Measurements from ENCODE around the gene INSL3. TPM values are rescaled to one million over a fixed set of nuclear protein-coding genes. Genes with fewer than 3 reads are reported as not detected.

INSL3 gene
- total and polyA plus RNA-seq, 2 donors (not counting 1 experiment from before 2014, with no cell fraction given) = 3.4 to 3.6 TPM

DNA sequence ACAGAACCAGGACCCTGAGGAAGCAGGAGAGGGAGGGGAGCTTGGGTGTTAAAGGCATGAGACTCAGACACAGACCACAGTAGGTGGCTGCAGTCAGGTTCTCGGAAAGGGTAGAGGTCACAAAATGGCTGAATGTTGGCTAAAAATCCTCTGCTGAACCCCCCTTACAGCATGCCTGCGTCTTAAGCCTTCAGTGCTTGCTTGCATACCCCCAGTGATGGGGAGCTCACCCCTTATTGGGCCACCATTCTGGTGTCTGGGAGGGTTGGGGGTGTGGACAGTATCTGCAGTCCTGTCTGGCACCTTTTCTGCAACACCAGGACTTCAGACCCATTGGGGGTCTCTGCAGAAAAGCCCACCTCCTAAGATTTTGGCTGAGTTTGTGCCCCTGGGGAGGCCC lies 40.5 kb downstream of the INSL3 start:
- ChIA-PET CTCF (interaction anchor here (1.2 to 1.7 kb wide), 4 partner anchors 11 to 207 kb away, joined by 3 to 4 read pairs (median 3); no protein-coding TSS in a partner anchor), POLR2A (interaction anchor here (1.0 kb wide), 1 partner anchor 79 kb away, joined by 4 read pairs; the partner anchor contains the start of gene RPL18A)
- H3K9me3 Mint-ChIP-seq (ENCODE audit: insufficient read depth) = no peaks in the 10 kb centered on the region
- DNase-seq = peak; percentile 17
- 100% methylated on average over 2 of the region's 2 CpGs for WGBS (ENCODE audit: insufficient coverage)
- peaks cover 31 to 42% of the 10 kb centered on the region in 2 donors for H3K4me1 ChIP-seq (ENCODE audit: control insufficient read depth in 2 of 2, insufficient read depth in 2 of 2, low read length in 2 of 2)
- intact Hi-C loops (cut with micrococcal nuclease) = no loop called here
- H3K9me3 ChIP-seq (ENCODE audit: control extremely low read depth in 1 of 3, control insufficient read depth in 2 of 3, insufficient read depth in 1 of 3, low read length in 2 of 3) = no peaks in the 10 kb centered on the region
- no peak overlapping the region for H3K4me3 ChIP-seq (ENCODE audit: control extremely low read depth in 1 of 5, extremely low read depth in 1 of 5, insufficient read depth in 1 of 5, low read depth in 2 of 5, low read length in 4 of 5)
- no peak overlapping the region for H3K9ac ChIP-seq (ENCODE audit: low read length)
- peaks cover 34% of the 10 kb centered on the region for H3K4me1 Mint-ChIP-seq
- no peaks in the 10 kb centered on the region for H3K27me3 Mint-ChIP-seq
- no peak overlapping the region for H2AFZ ChIP-seq (ENCODE audit: insufficient read depth, low read depth, low read length, poor library complexity, severe bottlenecking)
- H3K4me3 Mint-ChIP-seq = no peak overlapping the region
- peaks cover 0 to 43% of the 10 kb centered on the region in 2 experiments for H3K36me3 ChIP-seq (replicated peaks in 1 of 2; ENCODE audit: control extremely low read depth in 1 of 2, control insufficient read depth in 1 of 2, extremely low read depth in 1 of 2, insufficient read depth in 2 of 2, low read length in 1 of 2)
- peak overlapping the region; percentile 68 for H3K27ac Mint-ChIP-seq
- ATAC-seq (ENCODE audit: low read depth) = no peak
- H3K27ac ChIP-seq (ENCODE audit: low read length in 2 of 2) = peak overlapping the region in 1 of 2 donors; percentile 43
- H3K4me2 ChIP-seq (replicated peaks; ENCODE audit: low read depth, low read length, poor library complexity, severe bottlenecking) = no peak overlapping the region
- no peaks in the 10 kb centered on the region for H3K27me3 ChIP-seq (replicated peaks in 1 of 4; ENCODE audit: control extremely low read depth in 1 of 4, control insufficient read depth in 3 of 4, insufficient read depth in 4 of 4, low read length in 3 of 4)
- TF ChIP-seq, protein P1, sequence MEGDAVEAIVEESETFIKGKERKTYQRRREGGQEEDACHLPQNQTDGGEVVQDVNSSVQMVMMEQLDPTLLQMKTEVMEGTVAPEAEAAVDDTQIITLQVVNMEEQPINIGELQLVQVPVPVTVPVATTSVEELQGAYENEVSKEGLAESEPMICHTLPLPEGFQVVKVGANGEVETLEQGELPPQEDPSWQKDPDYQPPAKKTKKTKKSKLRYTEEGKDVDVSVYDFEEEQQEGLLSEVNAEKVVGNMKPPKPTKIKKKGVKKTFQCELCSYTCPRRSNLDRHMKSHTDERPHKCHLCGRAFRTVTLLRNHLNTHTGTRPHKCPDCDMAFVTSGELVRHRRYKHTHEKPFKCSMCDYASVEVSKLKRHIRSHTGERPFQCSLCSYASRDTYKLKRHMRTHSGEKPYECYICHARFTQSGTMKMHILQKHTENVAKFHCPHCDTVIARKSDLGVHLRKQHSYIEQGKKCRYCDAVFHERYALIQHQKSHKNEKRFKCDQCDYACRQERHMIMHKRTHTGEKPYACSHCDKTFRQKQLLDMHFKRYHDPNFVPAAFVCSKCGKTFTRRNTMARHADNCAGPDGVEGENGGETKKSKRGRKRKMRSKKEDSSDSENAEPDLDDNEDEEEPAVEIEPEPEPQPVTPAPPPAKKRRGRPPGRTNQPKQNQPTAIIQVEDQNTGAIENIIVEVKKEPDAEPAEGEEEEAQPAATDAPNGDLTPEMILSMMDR (IDR thresholded peaks at IDR 0.05) = no peak
- no peak for TF ChIP-seq EZH2 (IDR thresholded peaks at IDR 0.05; ENCODE audit: borderline replicate concordance, insufficient read depth, low read depth, low read length, poor library complexity, severe bottlenecking)
- peaks cover 24% of the 10 kb centered on the region for H3K79me2 ChIP-seq (ENCODE audit: control insufficient read depth, insufficient read depth, low read length)
- H4K20me1 ChIP-seq (ENCODE audit: control insufficient read depth, insufficient read depth, low read length, poor library complexity, severe bottlenecking) = peaks cover 15% of the 10 kb centered on the region
